PC-9 (cell line): ENCODE data around the gene RNU5B-1.

Experiments
- EZH2 ChIP-seq: fragments of 200-600 bp; sonication (generic); IDR thresholded peaks from 2 replicates; pipeline ENCODE4 v1.8.0; 2017; ENCODE audit warnings: antibody characterized with exemption, low read depth
- TF ChIP-seq, protein P1 (sequence below): fragments of 200-600 bp; sonication (generic); conservative IDR thresholded peaks from 2 replicates; pipeline ENCODE4 v1.6.1; 2017; ENCODE audit warnings: mixed run types, antibody characterized with exemption, mild to moderate bottlenecking, moderate library complexity

DNA sequence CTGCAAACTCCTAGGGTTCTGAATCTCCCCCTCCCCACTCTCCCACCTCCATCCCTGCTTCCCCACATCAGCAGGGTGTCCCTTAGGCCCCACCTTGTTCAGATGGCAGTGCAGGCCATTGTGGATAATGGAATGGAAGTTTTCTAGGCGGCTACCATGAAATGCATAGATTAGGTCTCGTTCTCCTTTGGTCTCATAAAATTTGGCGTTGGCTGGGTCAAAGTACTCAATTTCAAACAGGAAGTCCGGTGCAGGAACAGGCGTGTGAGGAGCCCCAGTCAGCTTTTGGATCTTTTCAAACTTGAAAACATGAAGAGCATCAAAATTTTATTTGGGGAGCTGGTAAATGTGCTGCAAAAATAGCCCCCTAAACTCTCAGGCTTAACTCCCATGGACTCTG lies 38.0 kb upstream of the RNU5B-1 start:
- TF ChIP-seq, protein P1, sequence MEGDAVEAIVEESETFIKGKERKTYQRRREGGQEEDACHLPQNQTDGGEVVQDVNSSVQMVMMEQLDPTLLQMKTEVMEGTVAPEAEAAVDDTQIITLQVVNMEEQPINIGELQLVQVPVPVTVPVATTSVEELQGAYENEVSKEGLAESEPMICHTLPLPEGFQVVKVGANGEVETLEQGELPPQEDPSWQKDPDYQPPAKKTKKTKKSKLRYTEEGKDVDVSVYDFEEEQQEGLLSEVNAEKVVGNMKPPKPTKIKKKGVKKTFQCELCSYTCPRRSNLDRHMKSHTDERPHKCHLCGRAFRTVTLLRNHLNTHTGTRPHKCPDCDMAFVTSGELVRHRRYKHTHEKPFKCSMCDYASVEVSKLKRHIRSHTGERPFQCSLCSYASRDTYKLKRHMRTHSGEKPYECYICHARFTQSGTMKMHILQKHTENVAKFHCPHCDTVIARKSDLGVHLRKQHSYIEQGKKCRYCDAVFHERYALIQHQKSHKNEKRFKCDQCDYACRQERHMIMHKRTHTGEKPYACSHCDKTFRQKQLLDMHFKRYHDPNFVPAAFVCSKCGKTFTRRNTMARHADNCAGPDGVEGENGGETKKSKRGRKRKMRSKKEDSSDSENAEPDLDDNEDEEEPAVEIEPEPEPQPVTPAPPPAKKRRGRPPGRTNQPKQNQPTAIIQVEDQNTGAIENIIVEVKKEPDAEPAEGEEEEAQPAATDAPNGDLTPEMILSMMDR, result no peak
- TF ChIP-seq EZH2, result no peak
